Smooth muscle cell (in vitro differentiated cells): ENCODE results near the gene CTIF. TPM values are rescaled to one million over a fixed set of nuclear protein-coding genes. Genes with fewer than 3 reads are reported as not detected.

Source experiments
- DNase-seq: peaks from one replicate; lab custom pipeline; 2025; ENCODE audit not compliant: unreplicated experiment; lab: John Stamatoyannopoulos, UW
- H2AFZ ChIP-seq: fragments of 200-600 bp; sonication (generic); 2 replicates; pipeline ENCODE4 v1.6.0; 2016; ENCODE audit warnings: antibody characterized with exemption, low read depth, mild to moderate bottlenecking
- H3F3A ChIP-seq: fragments of 200-600 bp; sonication (generic); 2 replicates; pipeline ENCODE4 v1.6.0; 2017; ENCODE audit warnings: antibody characterized with exemption, low read depth
- H3K27ac ChIP-seq: fragments of 200-600 bp; sonication (generic); 2 replicates; pipeline ENCODE4 v1.5.1; 2016; ENCODE audit warnings: low read depth, mild to moderate bottlenecking
- H3K27me3 ChIP-seq: fragments of 200-600 bp; sonication (generic); 2 replicates; pipeline ENCODE4 v1.6.1; 2016; ENCODE audit warnings: low read depth, mild to moderate bottlenecking
- H3K36me3 ChIP-seq: fragments of 200-600 bp; sonication (generic); 2 replicates; pipeline ENCODE4 v1.5.1; 2016; ENCODE audit warnings: low read depth
- H3K4me1 ChIP-seq: fragments of 200-600 bp; sonication (generic); 2 replicates; pipeline ENCODE4 v1.5.1; 2016; ENCODE audit warnings: low read depth
- H3K4me2 ChIP-seq: fragments of 200-600 bp; sonication (generic); 2 replicates; pipeline ENCODE4 v1.6.0; 2016; ENCODE audit warnings: mild to moderate bottlenecking
- H3K4me3 ChIP-seq: fragments of 200-600 bp; sonication (generic); 2 replicates; pipeline ENCODE4 v1.5.1; 2016; ENCODE audit warnings: mild to moderate bottlenecking
- H3K79me2 ChIP-seq: fragments of 200-600 bp; sonication (generic); 2 replicates; pipeline ENCODE4 v1.6.0; 2016; ENCODE audit warnings: low read depth, mild to moderate bottlenecking
- H3K9ac ChIP-seq: fragments of 200-600 bp; sonication (generic); 2 replicates; pipeline ENCODE4 v1.6.0; 2016; ENCODE audit warnings: low read depth
- H3K9me3 ChIP-seq: fragments of 200-600 bp; sonication (generic); replicated peaks from 2 replicates; pipeline ENCODE4 v1.5.1; 2016; ENCODE audit warnings: low read depth
- H4K20me1 ChIP-seq: fragments of 200-600 bp; sonication (generic); 2 replicates; pipeline ENCODE4 v1.6.0; 2016; ENCODE audit warnings: low read depth
- WGBS: methylation state at CpG from one replicate; pipeline ENCODE4 v1.1.7; 2016; ENCODE audit warnings: low lambda C conversion rate; 5-methylcytosine and 5-hydroxymethylcytosine counted together
- polyA plus RNA-seq: library from polyadenylated mRNA; unstranded; fragments of >200 nt; fragmentation: Nextera tagmentation; extraction: Ambion mirVana; gene quantifications from 2 replicates; pipeline ENCODE4 v1.2.1, GENCODE V29; 2016
- total RNA-seq: library from RNA; depleted of rRNA; stranded (reverse); fragments of >200 nt; gene quantifications from 2 replicates; pipeline ENCODE4 v1.2.3, GENCODE V29; 2014
- TF ChIP-seq, protein P1 (sequence below): fragments of 200-600 bp; sonication (generic); IDR thresholded peaks from 2 replicates; pipeline ENCODE4 v1.5.1; 2017; ENCODE audit warnings: borderline replicate concordance, mild to moderate bottlenecking, antibody characterized with exemption; ENCODE audit not compliant: insufficient read depth, poor library complexity, severe bottlenecking

The CTIF gene
- total and polyA plus RNA-seq, 2 experiments from 2014 or later = 22.2 to 25.3 TPM

DNA sequence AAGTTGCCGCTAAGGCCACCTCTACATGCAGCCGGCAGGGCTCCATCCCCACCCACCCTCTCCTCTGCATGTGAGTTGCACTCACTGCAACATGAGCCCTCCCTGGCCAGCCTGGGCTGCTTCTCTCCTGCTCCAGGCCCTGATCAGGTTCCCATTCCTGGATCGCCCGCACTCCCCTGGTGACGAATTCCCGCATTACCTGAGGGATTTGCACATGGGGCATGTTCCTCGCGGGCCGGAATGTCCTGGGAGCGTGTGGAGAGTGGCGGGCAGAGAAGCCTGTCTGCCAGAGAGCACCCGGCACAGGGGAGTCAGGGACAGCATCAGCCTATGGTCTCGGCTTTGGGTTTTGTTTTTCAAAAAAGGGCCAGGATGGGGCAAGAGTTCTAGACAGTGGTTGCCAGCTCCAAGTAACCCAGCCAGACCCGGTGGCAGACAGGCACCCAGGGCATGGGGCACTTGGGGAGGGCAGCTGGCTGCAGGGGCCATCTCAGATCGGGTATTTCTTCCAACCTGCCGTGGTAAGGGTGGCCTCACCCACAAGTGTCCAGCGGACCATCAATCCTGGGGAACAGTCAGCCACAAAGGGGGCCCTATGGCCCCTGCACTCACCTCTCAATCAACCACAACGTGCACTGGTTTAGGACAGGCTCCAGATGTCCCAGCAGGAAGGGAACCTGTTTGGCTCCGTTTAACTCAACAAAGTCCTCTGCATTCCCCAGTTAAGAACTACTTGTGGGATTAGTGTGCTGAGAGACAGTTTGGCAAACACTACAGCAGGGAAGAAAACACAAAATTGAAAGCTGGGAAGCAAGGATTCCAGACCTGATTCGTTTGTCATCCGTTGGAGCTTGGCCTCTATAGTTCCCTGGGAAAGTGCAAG lies 224.2 kb downstream of the CTIF start:
- Histone ChIP-seq H3K27ac (no peak overlapping the region), H3K36me3 (no peaks in the 10 kb centered on the region), H2AFZ (no peak overlapping the region), H3K79me2 (peaks cover 3% of the 10 kb centered on the region), H3K9ac (no peak overlapping the region), H3K9me3 (no peaks in the 10 kb centered on the region), H4K20me1 (no peaks in the 10 kb centered on the region), H3K4me3 (no peak overlapping the region), H3K27me3 (no peaks in the 10 kb centered on the region), H3K4me1 (peaks cover 4% of the 10 kb centered on the region), H3K4me2 (no peak overlapping the region), H3F3A (peaks cover 3% of the 10 kb centered on the region)
- 92% methylated on average over 21 of the region's 21 CpGs for WGBS
- TF ChIP-seq, protein P1, sequence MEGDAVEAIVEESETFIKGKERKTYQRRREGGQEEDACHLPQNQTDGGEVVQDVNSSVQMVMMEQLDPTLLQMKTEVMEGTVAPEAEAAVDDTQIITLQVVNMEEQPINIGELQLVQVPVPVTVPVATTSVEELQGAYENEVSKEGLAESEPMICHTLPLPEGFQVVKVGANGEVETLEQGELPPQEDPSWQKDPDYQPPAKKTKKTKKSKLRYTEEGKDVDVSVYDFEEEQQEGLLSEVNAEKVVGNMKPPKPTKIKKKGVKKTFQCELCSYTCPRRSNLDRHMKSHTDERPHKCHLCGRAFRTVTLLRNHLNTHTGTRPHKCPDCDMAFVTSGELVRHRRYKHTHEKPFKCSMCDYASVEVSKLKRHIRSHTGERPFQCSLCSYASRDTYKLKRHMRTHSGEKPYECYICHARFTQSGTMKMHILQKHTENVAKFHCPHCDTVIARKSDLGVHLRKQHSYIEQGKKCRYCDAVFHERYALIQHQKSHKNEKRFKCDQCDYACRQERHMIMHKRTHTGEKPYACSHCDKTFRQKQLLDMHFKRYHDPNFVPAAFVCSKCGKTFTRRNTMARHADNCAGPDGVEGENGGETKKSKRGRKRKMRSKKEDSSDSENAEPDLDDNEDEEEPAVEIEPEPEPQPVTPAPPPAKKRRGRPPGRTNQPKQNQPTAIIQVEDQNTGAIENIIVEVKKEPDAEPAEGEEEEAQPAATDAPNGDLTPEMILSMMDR = no peak
- no peak for DNase-seq

DNA sequence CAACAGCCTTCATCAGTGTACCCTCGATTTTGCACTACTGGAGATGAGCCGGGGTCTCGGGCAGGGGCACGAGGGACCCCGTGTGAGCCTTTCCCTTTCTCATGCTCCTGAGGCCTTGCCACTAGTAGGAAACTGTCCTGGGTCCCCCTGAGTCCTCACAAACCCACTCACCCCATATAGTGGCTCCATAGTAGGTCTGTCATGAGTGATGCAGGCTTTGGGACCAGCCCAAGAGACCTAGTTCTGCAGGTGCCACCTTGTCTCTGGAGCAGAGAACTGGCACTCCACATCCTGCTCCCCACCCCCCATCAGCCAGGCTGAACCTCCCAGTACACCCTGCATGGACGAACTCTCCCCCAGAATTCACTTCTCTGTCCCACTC lies 224.9 kb downstream of the CTIF start:
- DNase-seq = no peak
- Histone ChIP-seq H3K4me3 (no peak overlapping the region), H3K36me3 (no peaks in the 10 kb centered on the region), H3K9me3 (no peaks in the 10 kb centered on the region), H2AFZ (no peak overlapping the region), H3K27me3 (no peaks in the 10 kb centered on the region), H4K20me1 (no peaks in the 10 kb centered on the region), H3K79me2 (peaks cover 6% of the 10 kb centered on the region), H3F3A (peaks cover 3% of the 10 kb centered on the region), H3K27ac (no peak overlapping the region), H3K4me1 (peaks cover 4% of the 10 kb centered on the region), H3K9ac (no peak overlapping the region), H3K4me2 (no peak overlapping the region)
- TF ChIP-seq, protein P1 = no peak
- 94% methylated on average over 6 of the region's 6 CpGs for WGBS

DNA sequence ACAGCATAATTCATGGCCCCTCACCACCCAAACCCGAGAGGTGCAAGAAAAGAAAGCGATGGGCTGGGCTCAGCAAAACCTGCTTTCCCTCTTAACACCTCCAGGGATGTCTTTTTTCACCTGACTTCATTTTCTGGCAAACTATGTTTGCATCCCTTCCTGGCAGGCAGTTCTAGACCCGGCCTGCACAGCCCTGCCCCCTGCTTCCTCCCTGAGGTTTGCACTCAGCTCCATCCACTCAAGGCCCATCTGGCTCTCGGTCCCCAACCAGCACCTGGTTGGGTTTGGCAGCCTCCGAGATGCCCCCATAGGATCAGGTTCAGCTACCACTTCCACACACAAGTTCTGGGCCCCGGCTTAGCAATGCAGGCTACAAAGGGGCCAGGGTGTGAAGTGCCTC lies 226.2 kb downstream of the CTIF start:
- H3F3A ChIP-seq = peaks cover 3% of the 10 kb centered on the region
- no peaks in the 10 kb centered on the region for H3K9me3 ChIP-seq
- H3K4me1 ChIP-seq = peaks cover 4% of the 10 kb centered on the region
- DNase-seq = no peak
- no peaks in the 10 kb centered on the region for H3K36me3 ChIP-seq
- H3K9ac ChIP-seq = no peak overlapping the region
- no peaks in the 10 kb centered on the region for H3K27me3 ChIP-seq
- peaks cover 6% of the 10 kb centered on the region for H3K79me2 ChIP-seq
- WGBS = 94% methylated on average over 6 of the region's 6 CpGs
- TF ChIP-seq, protein P1 = no peak
- no peak overlapping the region for H2AFZ ChIP-seq
- no peak overlapping the region for H3K4me2 ChIP-seq
- H4K20me1 ChIP-seq = no peaks in the 10 kb centered on the region
- no peak overlapping the region for H3K27ac ChIP-seq
- H3K4me3 ChIP-seq = no peak overlapping the region

DNA sequence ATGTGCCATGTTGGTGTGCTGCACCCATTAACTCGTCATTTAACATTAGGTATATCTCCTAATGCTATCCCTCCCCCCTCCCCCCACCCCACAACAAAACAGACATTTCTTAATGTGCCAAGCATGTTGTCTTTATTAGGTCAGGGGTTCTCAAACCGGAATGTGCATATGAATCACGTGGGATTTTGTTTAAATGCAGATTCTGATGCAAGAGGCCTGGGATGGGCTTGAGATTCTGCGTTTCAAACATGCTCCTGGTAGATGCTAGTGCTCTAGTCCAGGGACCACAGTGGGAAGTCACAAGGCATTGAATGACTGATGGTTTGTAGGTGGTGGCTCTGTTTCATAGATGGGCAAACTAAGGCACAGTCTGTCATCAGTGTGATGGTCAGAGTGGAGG lies 227.2 kb downstream of the CTIF start:
- H3K27me3 ChIP-seq = no peaks in the 10 kb centered on the region
- no peaks in the 10 kb centered on the region for H3K9me3 ChIP-seq
- no peak for DNase-seq
- TF ChIP-seq, protein P1 = no peak
- H4K20me1 ChIP-seq = no peaks in the 10 kb centered on the region
- peak overlapping the region; percentile 86 for H3K27ac ChIP-seq
- no peak overlapping the region for H2AFZ ChIP-seq
- peaks cover 6% of the 10 kb centered on the region for H3K79me2 ChIP-seq
- no peak overlapping the region for H3K4me3 ChIP-seq
- WGBS = 31% methylated on average over 4 of the region's 4 CpGs
- H3K4me2 ChIP-seq = no peak overlapping the region
- H3F3A ChIP-seq = peaks cover 3% of the 10 kb centered on the region
- H3K4me1 ChIP-seq = peaks cover 4% of the 10 kb centered on the region
- no peaks in the 10 kb centered on the region for H3K36me3 ChIP-seq
- H3K9ac ChIP-seq = no peak overlapping the region
